ELF-1 (cell line): ENCODE data around the gene IGF1R.

ENCODE experiments used
- DNase-seq: peaks from one replicate; pipeline ENCODE4 v3.0.0-alpha.2; 2016; ENCODE audit warnings: low read depth, low spot score

The IGF1R gene

DNA sequence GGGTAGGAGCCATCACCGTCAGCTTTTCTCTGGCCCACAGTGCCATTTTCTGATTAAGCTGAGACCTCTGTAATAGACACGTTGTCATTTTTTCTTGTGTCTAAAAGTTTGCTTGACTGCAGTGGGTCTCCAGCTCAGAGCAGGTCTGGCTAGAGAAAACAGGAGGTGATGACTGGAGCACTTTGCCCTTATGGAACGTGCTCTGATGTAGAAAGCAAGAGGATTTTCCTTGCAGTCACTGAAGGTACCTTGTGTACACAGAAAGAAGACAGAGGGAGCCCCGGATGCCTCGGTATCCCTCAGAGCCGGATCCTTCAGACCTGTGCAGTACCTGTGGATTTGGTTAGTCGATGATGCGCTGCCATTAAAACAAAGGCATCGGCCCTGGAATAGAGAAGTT, 76.2 kb downstream of the IGF1R start:
- DNase-seq: no peak

DNA sequence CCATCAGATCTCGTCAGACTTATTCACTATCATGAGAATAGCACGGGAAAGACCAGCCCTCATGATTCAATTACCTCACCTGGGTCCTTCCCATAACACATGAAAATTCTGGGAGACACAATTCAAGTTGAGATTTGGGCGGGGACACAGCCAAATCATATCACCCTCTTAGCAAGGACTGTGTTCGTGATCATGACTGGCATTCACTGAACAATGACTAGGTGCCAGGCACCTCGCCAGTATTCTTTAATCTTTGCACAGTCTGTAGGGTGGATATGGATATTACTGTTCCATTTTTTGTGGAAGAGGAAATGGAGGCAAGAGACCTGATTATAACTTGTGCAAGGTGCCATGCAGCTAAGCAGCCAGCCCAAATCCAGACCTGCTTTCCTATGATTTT, 77.5 kb downstream of the IGF1R start:
- no peak for DNase-seq

DNA sequence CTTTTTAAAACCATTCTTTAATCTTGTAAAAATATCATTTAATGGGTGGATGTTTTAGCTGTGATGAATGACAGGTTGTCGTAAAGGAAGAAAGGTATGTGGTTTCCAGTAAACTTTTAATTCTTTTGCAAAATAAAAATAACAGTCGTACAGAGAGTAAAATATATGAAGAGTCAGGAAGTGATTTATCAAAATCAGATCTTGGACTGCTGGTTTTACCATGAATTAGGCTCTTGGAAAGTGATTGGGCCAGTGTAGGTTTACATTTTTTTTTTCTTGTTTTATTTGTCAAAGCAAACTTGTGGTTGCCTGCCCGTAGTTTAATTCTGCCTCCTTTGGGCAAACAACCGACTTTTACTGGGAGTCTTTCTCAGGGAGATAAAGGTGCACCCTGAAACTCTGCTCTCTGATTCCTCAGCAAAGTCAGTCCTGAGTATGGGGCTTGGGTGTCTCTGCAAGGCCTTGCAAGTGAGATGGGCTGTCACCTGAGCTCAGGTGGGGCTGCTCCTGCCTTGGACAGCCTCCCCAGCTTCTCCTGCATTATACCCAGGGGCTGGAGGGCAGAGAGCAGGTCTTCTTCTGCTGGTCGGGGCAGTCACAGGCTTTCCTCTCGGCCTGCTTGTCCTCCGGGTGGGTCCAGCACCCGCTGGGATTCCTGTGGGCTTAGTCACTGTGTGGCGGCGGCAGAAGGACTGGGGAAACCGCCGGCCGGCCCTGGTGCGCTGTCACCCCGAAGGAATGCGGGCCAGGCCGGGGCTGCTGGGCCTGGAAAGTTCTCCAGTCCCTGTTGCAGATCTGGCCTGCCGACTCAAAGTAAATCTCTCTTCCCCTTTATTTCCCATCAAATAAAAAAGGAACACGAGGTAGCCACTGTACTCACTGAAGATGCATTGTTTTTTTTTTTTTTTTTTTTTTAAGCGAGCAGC, 79.0 kb downstream of the IGF1R start:
- DNase-seq: peak; percentile 97

DNA sequence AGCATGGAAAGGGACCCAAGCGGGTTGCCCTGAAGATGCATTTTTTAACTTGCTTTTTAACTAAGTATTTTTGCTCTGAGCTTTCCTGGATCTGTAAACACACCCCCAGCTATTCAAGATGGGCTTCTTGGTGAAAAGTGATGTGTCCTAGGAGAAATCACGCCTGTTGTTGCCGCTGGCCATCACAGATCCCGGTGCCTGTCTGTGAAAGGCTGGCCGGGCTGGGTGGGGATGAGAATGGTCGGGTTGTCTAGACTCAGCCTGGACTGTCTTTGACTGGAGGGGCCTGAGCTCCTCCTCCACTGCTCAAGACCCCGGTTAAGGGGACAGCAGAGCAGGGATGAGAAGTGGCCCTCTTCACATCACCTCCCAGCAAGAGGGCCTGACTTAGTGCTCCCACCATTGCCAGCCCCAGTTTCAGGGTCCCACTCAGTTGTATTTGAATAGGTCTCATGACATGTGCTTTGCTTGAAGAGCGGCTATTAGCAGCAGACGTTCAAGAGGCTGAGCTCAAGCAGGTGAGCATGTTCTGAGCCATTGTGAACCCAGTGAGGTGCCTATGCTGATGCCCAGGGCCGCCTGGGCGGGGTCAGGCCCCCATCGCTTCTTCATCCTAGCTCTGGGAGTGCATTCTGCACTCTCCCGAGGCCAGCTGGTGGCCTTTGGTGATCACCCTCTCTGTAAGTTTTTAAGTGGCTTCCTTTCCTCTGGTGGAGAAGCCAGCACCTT, 79.9 kb downstream of the IGF1R start:
- DNase-seq: peak; percentile 55

DNA sequence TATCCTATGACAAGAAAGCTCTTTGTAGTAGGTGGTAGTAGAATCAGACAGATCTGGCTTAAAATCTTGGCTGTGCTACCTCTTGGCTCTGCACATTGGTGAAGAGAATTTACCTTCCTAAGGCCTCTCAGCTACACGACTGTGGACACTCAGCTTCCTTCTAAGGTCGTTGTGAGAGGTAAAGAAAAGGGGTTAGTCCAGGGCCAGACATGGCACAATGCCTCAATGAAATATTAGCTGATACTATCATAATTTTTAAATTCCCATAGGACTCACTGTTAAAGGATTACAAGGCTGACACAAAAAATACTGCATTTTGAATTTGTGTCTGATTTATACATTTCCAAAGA, 80.4 kb downstream of the IGF1R start:
- DNase-seq: no peak

DNA sequence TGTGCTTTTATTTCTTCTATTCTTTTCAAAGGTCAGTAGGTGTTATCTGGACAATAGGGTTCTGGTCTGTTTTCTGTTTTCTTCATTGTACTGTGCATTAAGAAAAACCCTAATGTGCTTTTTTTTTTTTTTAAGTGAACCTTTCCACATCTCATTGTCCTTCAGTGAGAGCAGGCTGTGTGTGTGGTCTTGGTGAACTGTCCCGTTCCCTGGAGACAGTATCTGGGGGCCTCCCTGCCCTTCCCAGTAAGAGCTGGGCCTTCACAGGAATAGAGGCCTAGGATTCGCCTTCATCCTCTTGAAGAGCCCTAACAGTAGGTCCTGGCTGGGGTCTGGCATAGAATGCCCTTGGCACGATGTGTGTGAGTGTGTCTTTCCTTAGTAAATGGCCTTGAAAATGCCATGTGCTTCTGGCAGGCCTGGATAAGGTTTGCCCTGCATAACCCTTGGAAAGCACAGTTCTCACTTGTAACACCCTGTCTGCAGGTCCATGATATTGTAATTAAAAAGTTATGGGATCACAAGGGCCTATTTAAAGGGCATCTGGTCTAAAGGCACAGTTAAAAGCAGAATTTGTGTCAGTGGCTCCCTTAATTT, 81.2 kb downstream of the IGF1R start:
- no peak for DNase-seq

DNA sequence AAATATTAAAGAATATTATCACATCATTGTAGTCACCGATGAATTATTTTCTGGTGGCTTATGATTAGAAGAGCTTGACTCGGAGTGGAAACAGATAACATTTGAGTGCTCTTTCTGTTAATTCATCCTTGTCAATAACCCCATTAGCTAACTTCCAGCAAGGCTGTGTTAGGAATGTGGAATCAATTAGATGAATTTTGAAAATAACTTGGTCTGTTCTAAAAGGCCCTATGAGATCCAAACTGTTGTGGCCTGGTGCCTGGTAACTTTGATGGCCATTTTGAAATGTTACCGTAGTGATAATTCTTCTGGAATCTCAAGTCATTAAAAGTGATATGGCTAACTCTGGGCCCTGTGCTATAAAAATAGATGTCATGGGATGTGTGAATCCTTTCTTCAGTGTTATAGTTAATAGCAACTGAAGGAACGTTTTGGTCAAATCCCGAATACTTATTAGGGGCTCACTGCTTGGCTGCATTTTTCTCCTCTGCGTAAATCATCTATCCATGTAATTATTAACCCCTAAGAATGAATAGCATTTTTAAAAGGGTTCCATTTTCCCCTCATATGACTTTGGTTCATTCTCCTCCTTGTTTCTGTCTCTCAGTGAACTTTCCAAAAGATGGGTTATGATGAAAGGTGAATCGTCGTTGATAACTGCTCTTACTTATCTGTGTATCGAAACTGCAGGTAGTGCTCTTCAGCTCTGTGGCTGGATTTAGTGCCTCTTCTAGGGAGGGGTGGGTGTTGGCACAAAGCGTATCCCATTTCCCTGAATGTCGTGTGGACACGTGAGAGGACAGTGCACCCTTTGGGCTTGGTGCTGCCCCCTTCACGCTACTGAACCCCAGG, 82.7 kb downstream of the IGF1R start:
- no peak for DNase-seq

DNA sequence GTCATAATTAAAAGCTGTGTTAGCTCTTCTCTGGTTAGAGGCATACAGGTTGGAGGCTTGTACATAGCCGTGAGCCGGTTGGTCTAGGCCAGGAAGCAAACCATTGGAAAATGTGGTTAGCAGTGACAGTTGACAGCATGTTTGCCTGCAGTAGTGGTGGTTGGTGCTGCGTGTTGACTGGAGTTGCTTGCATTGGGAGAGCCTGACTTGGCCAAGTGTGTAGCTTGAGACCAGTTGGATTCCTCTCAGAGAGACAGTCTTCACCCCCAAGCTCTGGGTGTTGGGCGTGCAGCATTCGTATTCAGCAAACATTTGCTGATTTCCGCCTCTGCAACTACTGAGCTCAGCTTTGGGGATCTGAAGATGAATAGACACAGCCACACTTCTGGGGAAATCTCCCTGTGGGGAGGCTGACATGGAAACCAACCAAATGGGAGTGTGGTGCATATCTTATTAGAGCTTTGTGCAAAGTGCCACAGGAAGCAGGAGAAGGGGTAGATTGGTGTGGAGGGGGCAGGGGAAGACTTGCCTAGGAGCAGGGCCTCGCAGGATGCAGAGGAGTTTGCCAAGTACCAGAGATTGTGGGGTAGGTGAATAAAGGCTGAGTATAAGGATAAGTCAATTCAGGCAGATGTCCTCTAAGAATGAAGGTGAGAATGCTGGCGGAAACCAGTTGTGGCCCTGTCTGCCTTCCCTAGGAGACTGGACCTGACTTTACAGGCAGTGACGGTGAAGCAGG, 83.5 kb downstream of the IGF1R start:
- no peak for DNase-seq

DNA sequence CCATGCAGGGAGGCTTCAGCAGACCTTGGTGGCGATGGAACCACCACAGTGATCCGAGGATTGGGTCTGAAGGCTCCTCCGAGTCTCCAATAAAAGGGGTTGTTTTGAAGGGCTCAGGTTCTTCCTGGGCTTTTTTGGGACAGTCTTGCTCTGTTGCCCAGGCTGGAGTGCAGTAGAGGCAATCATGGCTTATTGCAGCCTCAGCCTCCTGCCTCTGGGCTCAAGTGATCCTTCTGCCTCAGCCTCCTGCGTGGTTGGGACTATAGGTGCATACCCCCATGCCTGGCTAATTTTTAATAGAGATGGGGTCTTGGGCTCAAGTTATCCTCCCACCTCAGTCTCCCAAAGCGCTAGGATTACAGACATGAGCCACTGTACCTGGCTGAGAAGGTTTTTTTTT, 84.8 kb downstream of the IGF1R start:
- no peak for DNase-seq

DNA sequence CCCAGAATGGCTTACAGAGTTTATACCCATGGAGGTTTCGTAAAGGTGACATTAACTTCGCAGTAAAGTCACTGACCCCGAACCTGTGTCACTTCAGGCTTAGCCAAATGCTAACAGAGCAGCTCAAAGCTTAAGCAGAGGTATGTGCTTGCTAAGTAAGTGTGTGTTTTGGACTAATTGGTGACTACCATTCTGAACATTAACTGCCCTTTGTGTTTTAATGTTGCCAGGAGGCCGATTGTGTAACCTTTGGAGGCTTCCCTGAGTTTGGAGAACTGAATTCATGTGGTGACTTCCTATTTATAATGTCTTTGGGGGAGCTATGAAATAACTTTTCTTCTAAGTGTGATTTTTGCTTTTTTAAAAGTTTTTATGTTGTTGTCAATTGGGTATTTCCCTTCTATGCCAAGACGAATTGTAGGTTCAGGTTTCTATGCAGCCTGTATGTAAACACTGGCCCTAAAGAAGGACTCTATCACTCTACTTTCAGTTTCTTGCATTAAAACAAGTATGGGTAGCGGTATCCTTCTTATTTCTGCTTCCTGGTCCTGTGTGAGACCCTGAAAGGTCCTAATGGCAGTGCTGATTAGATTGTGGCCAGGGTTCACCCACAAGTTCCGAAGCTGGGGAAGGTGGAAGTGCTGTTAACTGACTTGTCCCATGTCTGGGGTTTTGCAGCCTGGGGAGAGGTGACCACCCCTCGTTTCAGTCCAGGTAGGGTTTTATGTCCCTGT, 86.3 kb downstream of the IGF1R start:
- DNase-seq: no peak

DNA sequence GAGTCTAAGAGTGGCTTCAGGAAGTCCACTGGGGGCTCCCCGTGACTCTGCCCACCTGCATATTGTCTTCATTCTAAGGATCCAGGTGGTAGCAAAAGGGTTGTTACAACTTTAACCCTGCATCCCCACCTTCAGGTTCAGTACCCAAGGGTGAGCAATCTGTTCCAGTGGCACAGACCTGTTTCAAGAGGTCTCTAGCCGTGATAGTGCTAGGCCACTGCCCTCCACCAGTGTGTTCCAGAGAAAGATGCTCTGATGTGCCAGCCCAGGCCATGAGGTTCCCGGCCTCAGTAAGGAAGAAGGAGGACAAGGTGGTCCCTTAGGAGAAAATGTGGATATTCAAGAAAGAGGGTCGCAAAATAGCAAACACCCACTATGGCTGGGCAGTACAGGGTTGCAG, 87.0 kb downstream of the IGF1R start:
- DNase-seq: no peak

DNA sequence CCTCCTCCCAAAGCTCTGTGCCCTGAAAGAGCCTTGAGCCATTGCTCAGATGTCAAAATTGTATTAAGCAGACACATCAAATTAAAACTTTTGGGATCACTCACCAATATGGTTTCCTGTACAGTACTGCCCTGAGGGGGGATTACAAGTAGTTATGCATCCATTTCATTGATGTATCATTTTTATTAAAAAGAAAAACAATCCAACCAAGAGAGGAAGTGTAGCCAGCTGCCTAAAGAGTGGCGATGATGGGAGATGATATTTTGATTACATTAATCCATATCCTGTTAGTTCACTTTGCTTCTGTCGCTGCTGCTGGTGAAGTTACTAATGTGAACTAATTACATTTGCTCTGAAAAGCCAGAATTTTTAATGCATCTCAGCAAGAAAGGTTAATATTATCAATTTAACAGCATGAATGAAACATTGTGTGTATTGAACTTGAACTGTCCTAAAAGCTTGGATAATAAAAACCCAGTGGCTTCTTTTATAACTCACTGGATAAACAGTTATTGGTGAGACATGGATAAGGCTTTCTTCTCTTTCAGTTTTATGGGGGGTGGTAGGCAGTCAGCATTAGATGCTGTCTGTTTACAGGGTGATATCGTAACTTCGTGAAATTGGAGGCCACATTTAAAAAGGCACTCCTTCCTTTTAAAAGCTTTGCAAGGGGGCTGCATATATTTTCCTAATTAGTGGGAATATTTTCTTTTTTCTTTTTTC, 87.7 kb downstream of the IGF1R start:
- no peak for DNase-seq

DNA sequence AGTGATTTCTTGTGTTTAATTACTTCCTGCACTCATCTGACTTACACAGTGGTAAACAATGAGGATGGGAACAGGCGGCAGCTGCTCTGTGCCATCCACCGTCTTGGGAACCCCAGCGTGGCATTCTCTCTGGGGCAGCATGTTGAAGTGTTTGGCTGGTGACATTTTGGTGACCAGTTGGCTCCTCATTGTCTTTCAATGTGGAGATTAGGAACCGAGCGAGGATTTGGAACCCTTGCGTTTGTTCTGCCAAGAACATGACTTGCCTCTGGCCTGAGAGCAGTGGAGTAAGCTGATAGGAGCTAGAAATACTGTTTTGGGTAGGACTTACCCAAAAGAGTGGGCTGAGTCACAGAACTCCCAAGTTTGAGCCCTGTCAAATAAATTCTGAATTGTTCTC, 88.8 kb downstream of the IGF1R start:
- no peak for DNase-seq

DNA sequence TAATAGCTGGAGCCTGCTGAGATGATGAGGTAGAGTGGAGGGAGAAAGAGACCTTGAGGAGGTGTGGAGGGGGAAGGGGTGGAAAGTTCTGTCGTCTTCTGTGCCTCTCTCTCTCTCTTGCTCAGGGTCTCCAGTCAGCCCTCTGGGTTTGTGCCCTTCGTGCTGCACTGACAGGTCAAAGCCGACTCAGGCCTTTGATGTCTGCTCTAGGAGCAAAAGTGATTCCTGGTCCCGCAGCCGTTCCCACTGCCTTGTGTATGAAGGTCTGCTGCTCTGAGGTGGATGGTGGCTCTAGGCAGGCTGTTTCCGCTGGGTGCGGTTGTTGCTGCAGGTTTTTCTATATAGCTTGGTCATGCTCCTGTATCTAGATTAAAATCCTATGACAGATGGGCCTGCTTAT, 89.4 kb downstream of the IGF1R start:
- DNase-seq: no peak

DNA sequence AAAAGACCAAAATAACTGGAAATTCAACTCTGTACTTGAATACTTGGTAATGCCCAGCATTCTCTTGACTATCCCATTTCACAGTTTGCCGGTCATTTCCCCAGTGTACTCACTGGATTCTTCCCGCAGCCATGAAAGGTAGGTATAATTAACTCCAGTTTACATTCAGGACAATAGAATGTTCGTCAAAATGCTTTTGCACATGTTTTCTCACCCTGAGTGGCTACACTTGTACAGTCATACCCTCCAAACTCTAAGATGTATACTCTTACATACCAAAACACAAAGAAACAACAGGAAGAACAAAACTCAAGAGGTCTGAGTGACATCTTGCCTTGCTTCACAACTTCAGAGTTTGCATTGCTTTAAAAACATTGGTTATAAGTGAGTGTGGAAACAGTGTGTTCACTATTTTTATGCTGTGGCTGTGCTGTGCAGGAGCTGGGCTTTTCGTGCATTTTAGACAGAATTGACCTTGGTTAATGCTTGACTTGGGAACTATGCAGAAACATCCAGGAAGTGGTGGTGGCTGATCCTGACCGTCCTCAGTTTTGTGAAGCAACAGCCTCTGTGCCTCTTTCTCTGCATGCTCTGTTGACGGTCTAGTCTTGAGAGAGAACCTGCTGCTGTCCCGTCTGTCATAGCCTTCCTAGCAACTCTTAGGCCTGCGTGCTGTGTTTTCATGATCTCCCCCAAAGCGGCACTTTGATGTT, 90.5 kb downstream of the IGF1R start:
- no peak for DNase-seq

DNA sequence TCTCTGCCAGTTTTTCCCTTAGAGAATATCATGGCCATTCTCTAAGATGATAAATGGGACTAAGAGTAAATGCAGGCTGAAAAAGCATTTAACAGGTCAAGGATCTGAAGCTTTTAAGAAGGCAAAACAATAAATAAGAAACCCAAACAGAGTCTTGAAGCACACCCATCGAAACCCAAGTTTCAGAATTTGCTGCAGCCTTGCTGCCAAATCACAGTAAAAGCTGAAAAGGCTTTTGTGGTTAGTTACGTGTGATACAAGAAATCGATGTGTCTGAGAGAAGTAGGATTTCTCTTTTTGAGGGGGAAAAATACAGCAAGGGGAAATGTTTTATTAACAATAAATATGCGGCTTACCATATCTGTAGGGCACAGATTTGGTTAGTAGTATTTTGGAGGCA, 92.0 kb downstream of the IGF1R start:
- no peak for DNase-seq

DNA sequence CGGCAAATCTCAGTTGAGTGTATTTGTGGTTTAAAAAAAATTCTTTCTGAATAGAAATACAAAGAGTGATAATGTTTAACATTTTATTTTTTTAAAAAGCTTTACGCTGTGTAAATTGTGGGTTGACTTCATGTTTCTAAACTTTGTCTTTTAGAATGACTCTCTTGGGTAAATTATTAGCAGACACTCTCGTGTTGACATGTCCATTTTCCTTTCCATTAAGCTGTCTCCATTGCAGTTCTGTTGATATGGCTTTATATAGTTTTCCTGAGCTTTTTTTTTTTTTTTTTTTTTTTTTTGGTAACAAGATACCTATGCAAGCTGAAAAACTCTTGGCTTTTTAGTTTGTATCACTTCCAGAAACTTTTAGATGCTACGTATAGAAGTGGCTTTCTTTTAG, 92.6 kb downstream of the IGF1R start:
- no peak for DNase-seq

DNA sequence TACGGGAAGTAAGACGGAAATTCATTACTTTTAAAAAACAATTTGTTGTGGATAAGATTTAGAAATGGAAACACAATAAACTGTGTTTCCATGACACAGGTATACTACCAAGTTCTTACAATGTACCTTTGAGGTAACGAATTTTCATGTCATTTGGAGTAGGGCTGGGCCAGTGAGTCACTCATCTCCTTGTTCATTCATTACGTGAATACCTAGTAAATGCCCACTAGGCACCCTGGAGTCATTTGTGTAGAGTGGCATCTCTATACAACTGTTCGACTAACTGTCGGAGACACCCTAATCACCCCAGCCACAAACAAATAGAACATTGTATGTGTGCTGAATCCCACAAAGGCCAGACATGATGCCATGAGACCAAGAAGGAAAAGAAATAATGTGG, 94.8 kb downstream of the IGF1R start:
- DNase-seq: no peak

DNA sequence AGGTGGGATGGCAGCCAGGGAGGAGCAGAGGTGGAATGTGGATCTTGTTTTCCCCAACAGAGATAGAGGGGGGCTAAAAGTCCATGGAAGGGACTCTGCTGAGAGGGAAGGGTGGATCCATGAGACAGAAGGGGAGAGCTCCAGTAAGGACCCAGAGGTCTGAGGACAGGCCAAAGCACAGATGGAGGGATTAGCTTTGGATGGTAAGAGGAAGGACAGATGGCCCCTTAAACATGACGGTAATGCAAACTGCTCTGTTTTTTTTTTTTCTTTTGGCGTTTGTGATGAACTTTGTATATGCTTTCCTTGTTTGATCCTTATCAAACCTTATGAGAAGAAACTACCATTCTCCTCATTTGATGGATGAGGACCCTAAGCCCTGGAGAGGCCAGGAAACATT, 96.2 kb downstream of the IGF1R start:
- DNase-seq: no peak
